ENCODE results near the gene EIPR1. TPM values are rescaled to one million over a fixed set of nuclear protein-coding genes. Genes with fewer than 3 reads are reported as not detected.

EIPR1 gene
- total and polyA plus RNA-seq, 10 of the 15 experiments (the other 5 are each of a cell fraction or from before 2014, with no cell fraction given): 23.6 to 61.2 (median 42.2) TPM

- H4K20me1 ChIP-seq (ENCODE audit: control insufficient read depth, insufficient read depth): no peaks in the 10 kb centered on the region
- H2AFZ ChIP-seq (ENCODE audit: control insufficient read depth, low read depth, low read length): no peak overlapping the region
- RAD21 ChIA-PET (ENCODE audit: unreplicated experiment): no interaction called here
- no peaks in the 10 kb centered on the region for H3K9me3 ChIP-seq (replicated peaks; ENCODE audit: control insufficient read depth, insufficient read depth, low read length)
- H3K9ac ChIP-seq (ENCODE audit: control insufficient read depth, insufficient read depth, low read length): no peak overlapping the region
- FAIRE-seq (no peak), DNase-seq (ENCODE audit: low read depth, low spot score) (no peak), ATAC-seq (no peak)
- no TSS peak for BruUV-seq (replicated peaks)
- CTCF ChIA-PET: no interaction called here
- 96% methylated on average over 12 of the region's 12 CpGs for WGBS (ENCODE audit: insufficient coverage, insufficient replicate concordance, low lambda C conversion rate, missing lambda C conversion rate)
- POLR2A ChIA-PET: no interaction called here
- no peaks in the 10 kb centered on the region; the same call in 1 of the 2 replicates for H3K79me2 ChIP-seq (ENCODE audit: control insufficient read depth, insufficient read depth, low read length)
- H3K4me2 ChIP-seq (ENCODE audit: control insufficient read depth, insufficient read depth): no peak overlapping the region
- no peak overlapping the region for H3K27ac ChIP-seq (ENCODE audit: control insufficient read depth, insufficient read depth)
- no peak overlapping the region for H3K4me3 ChIP-seq
- peaks cover 2 to 8% of the 10 kb centered on the region in 2 experiments; a peak in 3 of 4 replicates for H3K36me3 ChIP-seq (ENCODE audit: control insufficient read depth in 2 of 2, insufficient read depth in 2 of 2, low read length in 1 of 2)
- H3K27me3 ChIP-seq (replicated peaks in 1 of 2; ENCODE audit: control insufficient read depth in 2 of 2, insufficient read depth in 2 of 2, low read length in 1 of 2): no peaks in the 10 kb centered on the region
- in situ Hi-C loops (cut with MboI): no loop called here
- SMC1A ChIA-PET (ENCODE audit: uncharacterized antibody, unreplicated experiment): interaction anchor here (0.9 kb wide), 1 partner anchor 157 kb away, joined by 3 read pairs; no protein-coding TSS in a partner anchor
- intact Hi-C loops (cut with micrococcal nuclease; ENCODE audit: unreplicated experiment): no loop called here
- peaks cover 3% of the 10 kb centered on the region; the same call in 1 of the 2 replicates for H3K4me1 ChIP-seq (ENCODE audit: control insufficient read depth, insufficient read depth, low read length)
- TF ChIP-seq BCLAF1 (IDR thresholded peaks at IDR 0.05) (no peak), TBL1XR1 (IDR thresholded peaks at IDR 0.05; ENCODE audit: low read depth, low read length) (no peak), ATF3 (IDR thresholded peaks at IDR 0.05; ENCODE audit: borderline replicate concordance, extremely low read depth, low read depth, low read length) (no peak), NR2C1 (IDR thresholded peaks at IDR 0.05) (no peak), IRF4 (IDR thresholded peaks at IDR 0.05; ENCODE audit: low read depth, low read length) (no peak), NBN (IDR thresholded peaks at IDR 0.05) (no peak), BHLHE40 (IDR thresholded peaks at IDR 0.05; ENCODE audit: borderline replicate concordance in 1 of 2, low read depth in 2 of 2, low read length in 1 of 2) (no peak), MEF2B (IDR thresholded peaks at IDR 0.05; ENCODE audit: partially characterized antibody, poor library complexity, severe bottlenecking) (no peak), RELB (IDR thresholded peaks at IDR 0.05; ENCODE audit: low read depth) (no peak), EP300 (IDR thresholded peaks at IDR 0.05; ENCODE audit: borderline replicate concordance in 1 of 2, control insufficient read depth in 1 of 2, low read depth in 2 of 2, low read length in 2 of 2) (no peak), NR2C2 (IDR thresholded peaks at IDR 0.05; ENCODE audit: borderline replicate concordance, control insufficient read depth, insufficient read length, low read depth) (no peak), ZNF207 (IDR thresholded peaks at IDR 0.05; ENCODE audit: borderline replicate concordance) (no peak), IKZF2 (IDR thresholded peaks at IDR 0.05) (no peak), CHD2 (IDR thresholded peaks at IDR 0.05; ENCODE audit: borderline replicate concordance, low read depth, low read length) (no peak), CTCF (IDR thresholded peaks at IDR 0.05 in 2 of 3, conservative IDR thresholded peaks at IDR 0.05 in 1 of 3; ENCODE audit: control insufficient read depth in 2 of 3, extremely low read depth in 1 of 3, insufficient read depth in 1 of 3, low read depth in 3 of 3, low read length in 3 of 3) (no peak), SMAD1 (IDR thresholded peaks at IDR 0.05; ENCODE audit: low read depth, partially characterized antibody) (no peak)
Observed at GRCh38 chr2:3299130-3299529, 78.5 kb downstream of the EIPR1 start.
